Measurements from ENCODE around the gene EVL. TPM values are rescaled to one million over a fixed set of nuclear protein-coding genes. Genes with fewer than 3 reads are reported as not detected.
"Not testable (repeated sequence)": the region's sequence is repeated elsewhere in the genome, so short reads cannot be mapped to it uniquely, and the experiment has no call there.

EVL gene
- total and polyA plus RNA-seq, 2 of the 8 experiments (the other 6 are each of a cell fraction or from before 2014, with no cell fraction given) = 30.7 to 64.6 TPM

- H2BK20ac ChIP-seq (ENCODE audit: low read length); H3K56ac ChIP-seq (replicated peaks; ENCODE audit: insufficient read length, low read depth, low read length); H3K79me1 ChIP-seq (ENCODE audit: low read depth, low read length); POLR2A ChIA-PET (ENCODE audit: partially characterized antibody); H2BK120ac ChIP-seq (replicated peaks; ENCODE audit: low read depth, low read length); H2AFZ ChIP-seq (ENCODE audit: low read length); FAIRE-seq; H3K79me2 ChIP-seq (ENCODE audit: control insufficient read depth in 1 of 2, insufficient read depth in 2 of 2, low read length in 2 of 2); H3K23ac ChIP-seq (ENCODE audit: insufficient read length); H2AK5ac ChIP-seq (ENCODE audit: low read depth, low read length); H3K23me2 ChIP-seq (ENCODE audit: low read depth, low read length); H3K4me3 ChIP-seq (ENCODE audit: extremely low read depth in 1 of 4, insufficient read depth in 2 of 4, low read depth in 3 of 4, low read length in 4 of 4); H3K4ac ChIP-seq (replicated peaks; ENCODE audit: insufficient read length, low read depth, low read length); H3K27me3 ChIP-seq (replicated peaks in 1 of 4; ENCODE audit: control insufficient read depth in 3 of 4, extremely low read depth in 1 of 4, insufficient read depth in 3 of 4, low read length in 3 of 4); H4K8ac ChIP-seq (ENCODE audit: extremely low read depth, insufficient read depth, low read length); H4K5ac ChIP-seq (ENCODE audit: insufficient read length, low read depth, low read length); H3K18ac ChIP-seq (ENCODE audit: extremely low read depth, low read length); H3K14ac ChIP-seq (ENCODE audit: insufficient read length); H2BK5ac ChIP-seq (ENCODE audit: low read depth, low read length); DNase-seq (ENCODE audit: low read depth in 1 of 2, low spot score in 2 of 2); H2BK15ac ChIP-seq (ENCODE audit: low read length); H3K9me3 ChIP-seq (ENCODE audit: insufficient read depth in 2 of 2, low read depth in 1 of 2, low read length in 1 of 2); H3K27ac ChIP-seq (ENCODE audit: low read depth, low read length); H3K4me1 ChIP-seq (replicated peaks in 1 of 4; ENCODE audit: control insufficient read depth in 3 of 4, insufficient read depth in 4 of 4, low read length in 3 of 4); H3K9ac ChIP-seq (replicated peaks in 1 of 4; ENCODE audit: extremely low read depth in 1 of 4, low read depth in 3 of 4, low read length in 3 of 4); H3K36me3 ChIP-seq (ENCODE audit: control insufficient read depth in 2 of 4, insufficient read depth in 4 of 4, low read length in 3 of 4); H4K91ac ChIP-seq (replicated peaks; ENCODE audit: insufficient read length, low read length); H2BK12ac ChIP-seq (ENCODE audit: low read depth, low read length); H3K4me2 ChIP-seq (ENCODE audit: insufficient read depth in 1 of 2, low read depth in 2 of 2, low read length in 2 of 2): not testable (repeated sequence)
- H4K20me1 ChIP-seq (replicated peaks in 1 of 2; ENCODE audit: control insufficient read depth in 1 of 2, insufficient read depth in 2 of 2, low read length in 2 of 2) = peaks cover 6 to 12% of the 10 kb centered on the region in 2 experiments
- CTCF ChIA-PET (ENCODE audit: partially characterized antibody) = interaction anchor here (0.7 to 3.5 kb wide), 4 partner anchors 13 to 127 kb away, joined by 3 to 15 read pairs (median 3); no protein-coding TSS in a partner anchor
- 92% methylated on average over 13 of the region's 13 CpGs; no CpG with 5 or more reads in 1 of the 2 experiments for WGBS, 2 experiments (ENCODE audit: extremely low coverage in 1 of 2, insufficient coverage in 1 of 2, insufficient read length in 1 of 2, insufficient replicate concordance in 2 of 2, low coverage in 1 of 2, low lambda C conversion rate in 2 of 2, missing lambda C conversion rate in 1 of 2)
Observed at GRCh38 chr14:100030006-100030405, 35.2 kb upstream of the EVL start.

Measured in H1 (cell line).